Measurements from ENCODE around the gene CHCHD3. TPM values are rescaled to one million over a fixed set of nuclear protein-coding genes. Genes with fewer than 3 reads are reported as not detected.

Gene CHCHD3
- total and polyA plus RNA-seq, 2 experiments from 2014 or later, result 65.3 to 68.5 TPM

DNA sequence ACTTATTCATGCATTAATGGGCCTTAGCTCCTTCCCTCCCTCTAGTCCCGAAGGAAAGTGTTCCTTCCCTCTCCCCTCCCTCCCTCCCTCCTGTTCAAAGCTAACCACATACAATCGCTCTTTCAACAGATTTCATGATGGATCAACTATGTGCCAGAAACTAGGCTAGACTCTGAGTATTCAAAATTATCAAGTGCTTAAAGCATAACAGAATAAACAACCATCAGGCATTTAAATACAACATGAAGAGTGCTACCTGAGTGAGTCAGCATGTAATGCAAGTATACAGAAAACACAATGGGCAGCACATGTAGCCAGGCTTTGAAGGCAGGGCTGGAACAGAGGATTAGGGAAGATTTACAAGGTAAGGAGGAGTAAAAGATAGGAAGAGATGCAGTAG, 11.3 kb downstream of the CHCHD3 start:
- peaks cover 69% of the 10 kb centered on the region for H3K79me2 ChIP-seq
- WGBS (ENCODE audit: low lambda C conversion rate, missing lambda C conversion rate), result 73% methylated on average over 2 of the region's 2 CpGs
- no peak overlapping the region for H3K4me3 ChIP-seq
- no peaks in the 10 kb centered on the region for H3K36me3 ChIP-seq (replicated peaks; ENCODE audit: insufficient read depth, low read depth)
- DNase-seq (ENCODE audit: low spot score), result no peak
- no peaks in the 10 kb centered on the region for H3K9me2 ChIP-seq (replicated peaks; ENCODE audit: insufficient read depth)
- no peak for TF ChIP-seq EZH2 (IDR thresholded peaks at IDR 0.05; ENCODE audit: borderline replicate concordance)
- TF ChIP-seq, protein P1, sequence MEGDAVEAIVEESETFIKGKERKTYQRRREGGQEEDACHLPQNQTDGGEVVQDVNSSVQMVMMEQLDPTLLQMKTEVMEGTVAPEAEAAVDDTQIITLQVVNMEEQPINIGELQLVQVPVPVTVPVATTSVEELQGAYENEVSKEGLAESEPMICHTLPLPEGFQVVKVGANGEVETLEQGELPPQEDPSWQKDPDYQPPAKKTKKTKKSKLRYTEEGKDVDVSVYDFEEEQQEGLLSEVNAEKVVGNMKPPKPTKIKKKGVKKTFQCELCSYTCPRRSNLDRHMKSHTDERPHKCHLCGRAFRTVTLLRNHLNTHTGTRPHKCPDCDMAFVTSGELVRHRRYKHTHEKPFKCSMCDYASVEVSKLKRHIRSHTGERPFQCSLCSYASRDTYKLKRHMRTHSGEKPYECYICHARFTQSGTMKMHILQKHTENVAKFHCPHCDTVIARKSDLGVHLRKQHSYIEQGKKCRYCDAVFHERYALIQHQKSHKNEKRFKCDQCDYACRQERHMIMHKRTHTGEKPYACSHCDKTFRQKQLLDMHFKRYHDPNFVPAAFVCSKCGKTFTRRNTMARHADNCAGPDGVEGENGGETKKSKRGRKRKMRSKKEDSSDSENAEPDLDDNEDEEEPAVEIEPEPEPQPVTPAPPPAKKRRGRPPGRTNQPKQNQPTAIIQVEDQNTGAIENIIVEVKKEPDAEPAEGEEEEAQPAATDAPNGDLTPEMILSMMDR (IDR thresholded peaks at IDR 0.05; ENCODE audit: poor library complexity), result no peak
- no peak for TF ChIP-seq EZH2phosphoT487 (IDR thresholded peaks at IDR 0.05; ENCODE audit: low read depth, severe bottlenecking, unreplicated experiment)
- H2AFZ ChIP-seq, result no peak overlapping the region
- H3K4me2 ChIP-seq, result no peak overlapping the region
- H3K4me1 ChIP-seq (ENCODE audit: insufficient read depth), result no peaks in the 10 kb centered on the region
- H3K27ac ChIP-seq, result no peak overlapping the region
- no peaks in the 10 kb centered on the region for H3K9me3 ChIP-seq (ENCODE audit: low read depth)
- H4K20me1 ChIP-seq (ENCODE audit: insufficient read depth, poor library complexity, severe bottlenecking), result peaks cover 7% of the 10 kb centered on the region
- no peaks in the 10 kb centered on the region for H3K27me3 ChIP-seq

DNA sequence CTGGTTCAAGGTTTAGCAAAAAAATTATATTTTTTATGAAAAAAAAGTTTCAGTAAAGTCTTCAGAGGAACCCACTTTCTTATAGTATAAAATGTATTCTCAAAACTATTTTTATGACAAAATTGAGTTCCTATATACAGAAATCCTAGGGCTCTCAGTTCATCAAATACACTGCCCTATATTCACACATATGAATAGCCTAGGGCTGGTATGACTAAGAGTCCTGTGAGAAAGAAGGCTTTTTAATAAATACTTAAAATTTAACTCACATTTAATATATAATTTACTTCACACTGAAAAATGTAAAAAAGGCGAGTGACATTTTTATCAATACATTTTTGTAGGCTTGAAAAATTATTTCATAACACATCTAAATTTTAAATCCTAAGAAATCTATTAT, 16.6 kb downstream of the CHCHD3 start:
- Histone ChIP-seq H2AFZ (no peak overlapping the region), H3K27ac (no peak overlapping the region), H4K20me1 (ENCODE audit: insufficient read depth, poor library complexity, severe bottlenecking) (no peaks in the 10 kb centered on the region), H3K4me1 (ENCODE audit: insufficient read depth) (no peaks in the 10 kb centered on the region), H3K27me3 (no peaks in the 10 kb centered on the region), H3K9me3 (ENCODE audit: low read depth) (no peaks in the 10 kb centered on the region), H3K4me2 (no peak overlapping the region), H3K9me2 (replicated peaks; ENCODE audit: insufficient read depth) (no peaks in the 10 kb centered on the region), H3K4me3 (no peak overlapping the region), H3K36me3 (replicated peaks; ENCODE audit: insufficient read depth, low read depth) (no peaks in the 10 kb centered on the region), H3K79me2 (peaks cover 54% of the 10 kb centered on the region)
- no peak for TF ChIP-seq EZH2 (IDR thresholded peaks at IDR 0.05; ENCODE audit: borderline replicate concordance)
- TF ChIP-seq, protein P1 (IDR thresholded peaks at IDR 0.05; ENCODE audit: poor library complexity), result no peak
- TF ChIP-seq EZH2phosphoT487 (IDR thresholded peaks at IDR 0.05; ENCODE audit: low read depth, severe bottlenecking, unreplicated experiment), result no peak
- DNase-seq (ENCODE audit: low spot score), result no peak
- 96% methylated on average over 1 of the region's 1 CpG for WGBS (ENCODE audit: low lambda C conversion rate, missing lambda C conversion rate)

DNA sequence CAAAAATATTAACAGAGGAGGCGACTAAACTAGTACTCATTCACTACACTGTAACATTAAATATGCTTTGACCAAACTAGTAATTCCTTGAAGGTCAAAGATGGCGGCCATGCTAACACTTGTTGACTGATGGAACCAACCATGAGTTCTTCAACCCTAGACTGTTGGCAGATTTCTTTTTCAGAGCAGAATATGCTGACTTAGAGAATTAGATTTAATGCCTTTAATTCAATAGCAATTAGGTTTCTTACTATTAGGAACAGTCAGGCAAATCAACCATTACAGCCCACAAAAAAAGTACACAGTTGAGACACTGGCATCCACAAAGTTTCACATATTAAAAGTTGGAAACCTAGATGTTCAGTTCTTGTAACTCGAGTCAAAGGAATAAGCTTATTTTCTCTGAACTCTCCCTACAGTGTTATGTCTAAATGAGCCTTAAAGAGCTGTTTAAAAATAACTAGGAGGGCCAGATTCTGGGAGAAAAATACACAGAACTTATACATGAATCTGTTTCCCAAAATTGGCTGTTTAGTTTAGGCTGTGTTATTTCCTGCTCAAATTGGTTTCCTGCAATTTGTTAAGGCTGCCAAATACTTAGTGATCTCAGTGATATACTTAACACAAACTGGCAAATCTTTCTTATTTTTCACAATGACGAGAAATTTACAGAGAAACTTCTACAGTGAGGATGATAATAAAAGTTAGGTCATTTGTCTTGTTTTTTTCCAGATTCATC, 17.6 kb downstream of the CHCHD3 start:
- H2AFZ ChIP-seq, result no peak overlapping the region
- DNase-seq (ENCODE audit: low spot score), result no peak
- H3K79me2 ChIP-seq, result peaks cover 51% of the 10 kb centered on the region
- H3K4me3 ChIP-seq, result no peak overlapping the region
- no peaks in the 10 kb centered on the region for H3K9me2 ChIP-seq (replicated peaks; ENCODE audit: insufficient read depth)
- no peaks in the 10 kb centered on the region for H4K20me1 ChIP-seq (ENCODE audit: insufficient read depth, poor library complexity, severe bottlenecking)
- no peak overlapping the region for H3K4me2 ChIP-seq
- WGBS (ENCODE audit: low lambda C conversion rate, missing lambda C conversion rate), result 96% methylated on average over 4 of the region's 4 CpGs
- H3K9me3 ChIP-seq (ENCODE audit: low read depth), result no peaks in the 10 kb centered on the region
- H3K4me1 ChIP-seq (ENCODE audit: insufficient read depth), result no peaks in the 10 kb centered on the region
- H3K27ac ChIP-seq, result no peak overlapping the region
- no peaks in the 10 kb centered on the region for H3K36me3 ChIP-seq (replicated peaks; ENCODE audit: insufficient read depth, low read depth)
- TF ChIP-seq EZH2 (IDR thresholded peaks at IDR 0.05; ENCODE audit: borderline replicate concordance), result no peak
- H3K27me3 ChIP-seq, result no peaks in the 10 kb centered on the region

DNA sequence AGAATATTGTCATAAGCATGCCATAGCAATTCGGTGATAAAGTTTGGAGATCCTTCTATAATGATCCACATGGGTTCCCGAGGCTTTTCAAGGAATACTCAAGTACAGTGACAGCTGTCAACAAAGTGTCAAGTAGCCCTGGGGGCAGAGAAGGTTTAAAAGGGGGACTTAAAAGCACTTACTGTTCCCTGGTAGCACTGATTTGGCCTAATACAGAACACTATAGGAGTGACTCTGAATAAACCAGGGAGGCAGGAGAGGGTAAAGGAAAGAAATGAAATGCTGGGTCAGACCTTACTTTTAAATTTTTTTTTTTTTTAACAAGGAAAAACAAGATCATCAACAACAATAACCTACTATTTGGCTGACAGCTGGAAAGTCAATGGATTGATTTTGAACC, 20.1 kb downstream of the CHCHD3 start:
- no peak overlapping the region for H3K4me2 ChIP-seq
- no peaks in the 10 kb centered on the region for H3K9me2 ChIP-seq (replicated peaks; ENCODE audit: insufficient read depth)
- no peaks in the 10 kb centered on the region for H3K36me3 ChIP-seq (replicated peaks; ENCODE audit: insufficient read depth, low read depth)
- peaks cover 65% of the 10 kb centered on the region for H3K79me2 ChIP-seq
- H3K4me1 ChIP-seq (ENCODE audit: insufficient read depth), result no peaks in the 10 kb centered on the region
- 89% methylated on average over 2 of the region's 2 CpGs for WGBS (ENCODE audit: low lambda C conversion rate, missing lambda C conversion rate)
- H3K27ac ChIP-seq, result no peak overlapping the region
- H3K9me3 ChIP-seq (ENCODE audit: low read depth), result no peaks in the 10 kb centered on the region
- H3K27me3 ChIP-seq, result no peaks in the 10 kb centered on the region
- TF ChIP-seq, protein P1 (IDR thresholded peaks at IDR 0.05; ENCODE audit: poor library complexity), result no peak
- TF ChIP-seq EZH2phosphoT487 (IDR thresholded peaks at IDR 0.05; ENCODE audit: low read depth, severe bottlenecking, unreplicated experiment), result no peak
- TF ChIP-seq EZH2 (IDR thresholded peaks at IDR 0.05; ENCODE audit: borderline replicate concordance), result no peak
- no peak for DNase-seq (ENCODE audit: low spot score)
- H3K4me3 ChIP-seq, result no peak overlapping the region
- H4K20me1 ChIP-seq (ENCODE audit: insufficient read depth, poor library complexity, severe bottlenecking), result no peaks in the 10 kb centered on the region
- no peak overlapping the region for H2AFZ ChIP-seq

Measured in hepatocyte (in vitro differentiated cells).